GM18867 (cell line): Measurements from ENCODE around the gene TLCD3B.

Experiments used
- ATAC-seq: cut with Tn5 transposase; IDR thresholded peaks from one replicate; pipeline ENCODE4 v1.9.1; 2021; ENCODE audit warnings: mild to moderate bottlenecking, moderate library complexity; ENCODE audit not compliant: unreplicated experiment

Gene TLCD3B, protein sequence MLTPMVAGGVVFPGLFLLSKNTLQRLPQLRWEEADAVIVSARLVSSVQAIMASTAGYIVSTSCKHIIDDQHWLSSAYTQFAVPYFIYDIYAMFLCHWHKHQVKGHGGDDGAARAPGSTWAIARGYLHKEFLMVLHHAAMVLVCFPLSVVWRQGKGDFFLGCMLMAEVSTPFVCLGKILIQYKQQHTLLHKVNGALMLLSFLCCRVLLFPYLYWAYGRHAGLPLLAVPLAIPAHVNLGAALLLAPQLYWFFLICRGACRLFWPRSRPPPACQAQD

DNA sequence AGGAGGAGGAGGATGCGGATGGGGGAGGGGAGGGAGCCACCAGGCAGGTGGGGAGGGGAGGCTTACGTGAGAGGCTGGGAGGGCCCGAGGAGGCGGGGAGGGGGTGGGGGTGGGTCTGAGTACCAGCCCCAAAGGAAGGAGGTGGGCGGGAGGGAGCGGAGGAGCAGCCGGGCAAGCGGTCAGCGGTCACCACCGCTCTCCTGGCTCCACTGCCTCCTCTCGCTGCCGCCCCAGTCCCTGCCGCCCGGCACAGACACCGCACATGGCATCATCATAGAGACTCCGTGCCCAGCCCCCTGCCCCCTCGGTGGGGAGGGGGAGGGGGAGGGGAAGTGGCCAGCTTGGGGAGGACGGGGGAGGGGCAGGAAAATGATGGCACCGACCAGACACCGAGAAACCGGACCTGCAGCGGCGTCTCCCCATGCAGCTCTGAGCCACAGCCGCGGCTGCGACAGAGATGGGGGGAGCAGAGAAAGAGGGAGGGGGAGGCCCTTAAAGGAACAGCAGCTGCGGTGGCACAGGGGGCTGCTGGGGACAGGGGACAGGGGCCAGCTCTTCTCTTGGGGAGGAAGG is at the start of gene TLCD3B:
Gene TLCD3B, minus strand, starts transcription at position 431 of the 573 bp plus-strand sequence. CDS start 744 bp downstream, outside the sequence.
- no peak for ATAC-seq

DNA sequence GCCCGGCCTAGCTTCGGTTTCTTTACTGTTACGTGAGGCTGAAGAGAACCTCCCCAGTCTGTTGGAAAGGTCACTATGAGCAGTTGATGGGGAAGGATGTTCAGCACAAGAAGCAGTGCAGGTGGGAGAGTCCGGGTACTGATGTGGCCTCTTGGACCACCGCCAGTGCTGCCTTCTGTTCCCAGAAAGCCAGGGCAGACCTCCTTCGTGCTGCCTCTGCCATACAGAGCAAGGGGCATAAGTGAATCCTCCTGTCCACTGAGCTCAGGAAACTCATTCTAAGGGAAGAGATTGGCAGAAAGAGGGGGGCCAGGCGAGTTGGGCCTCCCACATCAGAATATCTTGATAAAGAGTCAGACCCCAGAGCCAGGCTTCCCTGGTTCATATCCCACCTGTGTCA is 48.4 kb upstream of the TLCD3B start:
- ATAC-seq: no peak

DNA sequence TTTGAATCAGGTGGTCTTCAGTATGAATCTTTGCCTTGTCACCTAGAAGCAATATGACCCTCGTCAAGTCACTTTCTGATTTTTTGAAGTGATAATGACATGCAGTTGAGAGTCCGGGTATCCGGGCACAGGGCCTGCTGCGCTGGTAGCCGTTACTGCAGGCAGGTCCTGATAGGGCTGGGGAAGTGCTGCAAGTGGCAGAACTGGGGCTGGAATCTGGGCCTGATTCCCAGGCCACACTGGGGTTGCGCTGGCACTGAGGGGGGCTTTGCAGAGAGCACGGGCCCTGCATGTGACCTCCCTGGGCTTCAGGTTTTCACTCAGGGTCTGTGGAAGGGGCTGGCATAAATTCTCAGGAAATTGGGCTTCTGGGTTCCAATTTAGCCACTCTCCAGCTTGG is 47.7 kb upstream of the TLCD3B start:
- ATAC-seq: no peak

DNA sequence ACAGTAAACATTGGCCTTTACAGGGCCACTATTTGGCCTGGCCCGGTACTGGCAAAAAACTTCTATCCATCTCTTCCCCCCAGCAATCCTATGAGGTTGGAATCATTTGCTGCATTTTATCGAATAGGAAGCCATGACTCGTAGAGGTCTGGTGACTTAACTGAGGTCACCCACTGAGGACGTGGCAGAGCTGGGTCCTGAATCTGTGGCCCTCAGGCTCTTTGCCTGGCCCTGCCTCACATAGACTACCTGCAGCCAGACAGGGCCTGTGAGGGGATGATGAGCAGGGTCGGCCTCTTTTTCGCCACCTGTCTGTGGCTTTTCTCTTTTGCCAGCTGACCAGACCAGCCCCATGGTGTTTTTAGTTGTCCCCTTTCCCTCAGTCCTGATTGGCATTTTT is 46.6 kb upstream of the TLCD3B start:
- no peak for ATAC-seq

DNA sequence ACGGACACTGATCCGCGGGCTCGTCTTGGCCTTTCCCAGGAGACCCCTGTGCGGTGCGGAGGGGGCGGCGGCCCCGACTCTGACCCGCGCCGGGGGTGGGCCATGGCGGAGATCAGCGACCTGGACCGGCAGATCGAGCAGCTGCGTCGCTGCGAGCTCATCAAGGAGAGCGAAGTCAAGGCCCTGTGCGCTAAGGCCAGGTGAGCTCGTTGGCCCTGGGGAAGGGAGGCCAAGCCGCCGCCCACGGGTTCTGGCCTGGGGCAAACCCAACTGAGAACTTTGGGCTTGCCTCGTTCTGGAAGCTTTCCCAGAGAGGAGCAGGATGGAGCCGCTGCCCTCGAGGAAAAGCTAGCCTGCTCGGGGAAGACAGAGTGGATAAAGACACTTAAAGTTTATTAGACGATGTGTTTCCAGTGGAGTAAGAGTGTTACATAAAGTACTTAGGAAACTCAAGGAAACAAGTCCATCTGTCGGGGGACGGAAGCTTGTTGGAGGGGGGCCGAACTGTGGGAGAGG is 45.3 kb upstream of the TLCD3B start:
- peak; percentile 31 for ATAC-seq

DNA sequence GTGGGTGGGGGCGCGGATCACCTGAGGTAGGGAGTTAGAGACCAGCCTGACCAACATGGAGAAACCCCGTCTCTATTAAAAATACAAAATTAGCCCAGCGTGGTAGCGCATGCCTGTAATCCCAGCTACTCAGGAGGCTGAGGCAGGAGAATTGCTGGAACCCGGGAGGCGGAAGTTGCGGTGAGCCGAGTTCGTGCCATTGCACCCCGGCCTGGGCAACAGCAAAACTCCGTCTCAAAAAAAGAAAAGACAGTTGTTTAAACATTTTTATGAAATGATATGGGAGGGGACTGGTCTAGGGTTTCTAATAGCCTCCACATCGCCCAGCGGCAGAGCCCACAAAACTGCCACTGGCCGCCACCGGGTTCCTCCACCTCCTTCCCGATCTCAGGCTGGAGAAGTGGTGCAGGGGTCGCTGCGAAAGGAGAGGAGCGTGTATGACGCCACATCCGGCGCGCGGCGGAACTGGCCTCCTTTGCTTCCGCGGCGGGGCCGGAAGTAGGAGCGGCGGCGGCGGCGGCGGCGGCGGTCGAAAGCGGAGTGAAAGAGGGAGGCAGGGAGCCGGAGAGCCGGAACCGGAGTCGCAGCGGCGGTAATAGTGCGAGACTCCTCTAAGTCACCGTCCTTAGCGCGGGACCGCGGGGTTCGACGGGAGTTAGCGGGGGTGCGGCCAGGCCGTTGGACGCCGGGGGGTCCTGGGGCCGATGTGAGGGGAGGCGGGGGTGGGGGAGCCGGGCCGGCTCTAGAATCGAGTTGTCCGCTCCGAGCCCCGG is 44.6 kb upstream of the TLCD3B start, which contains the start of gene PPP4C:
Gene PPP4C, plus strand, starts transcription at position 492 of the 773 bp plus-strand sequence. CDS start 384 bp downstream, outside the sequence.
- ATAC-seq: peak; percentile 71

DNA sequence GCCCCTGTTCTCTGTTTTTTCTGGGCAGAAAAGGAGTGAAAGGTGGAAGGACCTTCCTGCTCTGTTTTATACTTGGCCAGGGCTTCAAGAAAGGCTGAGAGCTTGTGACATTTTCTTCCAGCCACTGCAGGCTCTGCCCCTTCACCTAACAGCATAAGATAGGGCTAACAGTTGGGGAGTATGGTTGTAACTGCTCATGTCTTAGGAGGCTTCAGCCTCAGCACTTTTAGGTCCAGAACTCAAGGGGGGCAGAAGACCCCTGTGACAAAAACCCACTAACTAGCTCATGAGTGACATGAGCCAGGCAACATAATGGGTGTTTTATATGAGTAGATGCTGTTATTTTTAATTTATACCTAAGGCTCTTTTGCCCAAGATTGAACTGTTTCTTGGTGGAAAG is 39.4 kb upstream of the TLCD3B start:
- ATAC-seq: no peak

DNA sequence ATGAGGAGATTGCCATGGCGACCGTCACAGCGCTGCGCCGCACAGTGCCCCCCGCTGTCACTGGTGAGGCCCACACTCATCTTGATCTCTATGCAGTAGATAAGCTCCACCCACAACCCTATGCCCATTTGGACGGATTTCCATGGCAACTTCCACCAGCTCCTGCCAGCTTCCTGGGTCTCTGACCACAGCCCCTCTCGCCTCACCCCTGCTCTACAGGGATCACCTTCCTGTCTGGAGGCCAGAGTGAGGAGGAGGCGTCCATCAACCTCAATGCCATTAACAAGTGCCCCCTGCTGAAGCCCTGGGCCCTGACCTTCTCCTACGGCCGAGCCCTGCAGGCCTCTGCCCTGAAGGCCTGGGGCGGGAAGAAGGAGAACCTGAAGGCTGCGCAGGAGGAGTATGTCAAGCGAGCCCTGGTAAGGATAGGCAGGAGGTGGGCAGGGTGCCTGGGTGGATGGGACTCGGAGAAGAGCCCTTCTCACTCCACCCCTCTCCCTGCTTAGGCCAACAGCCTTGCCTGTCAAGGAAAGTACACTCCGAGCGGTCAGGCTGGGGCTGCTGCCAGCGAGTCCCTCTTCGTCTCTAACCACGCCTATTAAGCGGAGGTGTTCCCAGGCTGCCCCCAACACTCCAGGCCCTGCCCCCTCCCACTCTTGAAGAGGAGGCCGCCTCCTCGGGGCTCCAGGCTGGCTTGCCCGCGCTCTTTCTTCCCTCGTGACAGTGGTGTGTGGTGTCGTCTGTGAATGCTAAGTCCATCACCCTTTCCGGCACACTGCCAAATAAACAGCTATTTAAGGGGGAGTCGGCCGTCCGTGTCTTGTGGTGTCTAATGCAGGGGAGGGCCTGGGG is 38.8 kb upstream of the TLCD3B start:
- no peak for ATAC-seq

DNA sequence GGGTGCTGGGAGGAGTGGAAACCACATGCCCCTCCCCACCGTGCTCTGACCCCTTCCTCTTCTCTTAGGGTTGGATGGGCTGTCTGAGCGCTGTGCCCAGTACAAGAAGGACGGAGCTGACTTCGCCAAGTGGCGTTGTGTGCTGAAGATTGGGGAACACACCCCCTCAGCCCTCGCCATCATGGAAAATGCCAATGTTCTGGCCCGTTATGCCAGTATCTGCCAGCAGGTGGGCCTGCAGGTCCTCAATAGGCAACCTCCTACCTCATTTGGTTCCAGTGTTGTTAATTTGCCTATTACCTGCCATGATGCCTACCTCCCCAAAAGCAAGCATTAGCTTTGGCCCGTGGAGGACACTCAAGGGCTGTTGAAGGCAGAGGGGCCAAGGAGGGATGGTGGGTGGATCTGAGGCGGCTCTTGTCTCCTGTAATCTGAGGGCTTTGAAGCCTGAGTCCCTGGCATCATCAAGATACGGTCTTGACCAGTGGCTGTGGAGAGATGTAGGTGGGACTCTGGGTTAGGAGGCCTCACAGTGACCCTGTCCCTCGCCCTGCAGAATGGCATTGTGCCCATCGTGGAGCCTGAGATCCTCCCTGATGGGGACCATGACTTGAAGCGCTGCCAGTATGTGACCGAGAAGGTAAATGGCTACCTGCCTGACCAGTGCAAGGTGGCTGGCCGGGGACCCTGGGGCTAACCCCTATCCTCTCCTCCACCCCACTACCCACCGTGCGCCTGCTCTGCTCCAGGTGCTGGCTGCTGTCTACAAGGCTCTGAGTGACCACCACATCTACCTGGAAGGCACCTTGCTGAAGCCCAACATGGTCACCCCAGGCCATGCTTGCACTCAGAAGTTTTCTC is 37.9 kb upstream of the TLCD3B start:
- ATAC-seq: no peak

DNA sequence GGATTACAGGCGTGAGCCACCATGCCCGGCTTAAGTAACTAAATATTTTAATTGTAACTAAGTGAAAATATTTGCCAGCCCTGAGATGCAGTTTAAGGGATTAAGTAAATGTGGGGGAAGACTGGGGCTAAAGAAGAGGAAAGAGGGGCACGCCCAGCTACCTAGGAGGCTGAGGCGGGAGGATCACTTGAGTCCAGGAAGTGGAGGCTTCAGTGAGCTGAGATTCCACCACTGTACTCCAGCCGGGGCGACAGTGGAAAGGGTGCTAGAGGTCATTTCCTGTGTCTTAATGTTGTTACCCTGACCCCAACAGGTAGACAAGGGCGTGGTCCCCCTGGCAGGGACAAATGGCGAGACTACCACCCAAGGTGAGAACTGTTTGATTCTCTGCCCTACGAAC is 37.3 kb upstream of the TLCD3B start:
- no peak for ATAC-seq

DNA sequence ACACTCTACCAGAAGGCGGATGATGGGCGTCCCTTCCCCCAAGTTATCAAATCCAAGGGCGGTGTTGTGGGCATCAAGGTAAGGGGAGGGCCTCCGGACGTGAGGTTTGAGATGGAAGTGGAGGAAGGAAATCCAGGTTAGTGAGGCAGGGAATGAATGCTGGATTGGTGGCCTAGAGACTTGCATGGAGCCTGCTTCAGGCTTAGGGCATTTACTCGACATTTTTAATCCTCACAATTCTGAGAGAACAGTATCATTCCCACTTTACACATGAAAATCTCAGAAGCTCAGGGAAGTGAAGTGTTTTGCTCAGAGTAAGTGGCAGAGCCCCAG is 36.5 kb upstream of the TLCD3B start:
- no peak for ATAC-seq

DNA sequence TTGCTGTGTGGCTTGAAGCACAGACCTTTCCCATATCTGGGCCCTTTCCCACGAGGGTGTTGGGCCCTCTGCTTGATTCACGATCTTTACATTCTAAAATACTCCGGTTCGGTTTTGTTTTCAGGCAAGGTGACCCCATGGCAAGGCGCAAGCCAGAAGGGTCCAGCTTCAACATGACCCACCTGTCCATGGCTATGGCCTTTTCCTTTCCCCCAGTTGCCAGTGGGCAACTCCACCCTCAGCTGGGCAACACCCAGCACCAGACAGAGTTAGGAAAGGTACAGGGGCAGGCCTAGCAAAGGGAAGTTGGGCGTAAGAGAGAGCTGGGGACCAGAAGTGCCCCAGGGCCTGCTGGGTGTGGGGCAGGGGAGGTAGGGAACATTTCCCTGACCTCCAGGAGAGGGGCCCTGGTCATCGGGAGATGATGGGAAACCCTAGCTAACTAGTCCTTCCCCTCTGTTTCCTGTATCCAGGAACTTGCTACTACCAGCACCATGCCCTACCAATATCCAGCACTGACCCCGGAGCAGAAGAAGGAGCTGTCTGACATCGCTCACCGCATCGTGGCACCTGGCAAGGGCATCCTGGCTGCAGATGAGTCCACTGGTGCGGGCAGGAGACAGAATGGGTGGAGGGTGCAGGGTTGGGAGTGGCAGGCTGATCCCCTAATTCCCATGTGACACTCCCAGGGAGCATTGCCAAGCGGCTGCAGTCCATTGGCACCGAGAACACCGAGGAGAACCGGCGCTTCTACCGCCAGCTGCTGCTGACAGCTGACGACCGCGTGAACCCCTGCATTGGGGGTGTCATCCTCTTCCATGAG is 35.9 kb upstream of the TLCD3B start:
- ATAC-seq: no peak

DNA sequence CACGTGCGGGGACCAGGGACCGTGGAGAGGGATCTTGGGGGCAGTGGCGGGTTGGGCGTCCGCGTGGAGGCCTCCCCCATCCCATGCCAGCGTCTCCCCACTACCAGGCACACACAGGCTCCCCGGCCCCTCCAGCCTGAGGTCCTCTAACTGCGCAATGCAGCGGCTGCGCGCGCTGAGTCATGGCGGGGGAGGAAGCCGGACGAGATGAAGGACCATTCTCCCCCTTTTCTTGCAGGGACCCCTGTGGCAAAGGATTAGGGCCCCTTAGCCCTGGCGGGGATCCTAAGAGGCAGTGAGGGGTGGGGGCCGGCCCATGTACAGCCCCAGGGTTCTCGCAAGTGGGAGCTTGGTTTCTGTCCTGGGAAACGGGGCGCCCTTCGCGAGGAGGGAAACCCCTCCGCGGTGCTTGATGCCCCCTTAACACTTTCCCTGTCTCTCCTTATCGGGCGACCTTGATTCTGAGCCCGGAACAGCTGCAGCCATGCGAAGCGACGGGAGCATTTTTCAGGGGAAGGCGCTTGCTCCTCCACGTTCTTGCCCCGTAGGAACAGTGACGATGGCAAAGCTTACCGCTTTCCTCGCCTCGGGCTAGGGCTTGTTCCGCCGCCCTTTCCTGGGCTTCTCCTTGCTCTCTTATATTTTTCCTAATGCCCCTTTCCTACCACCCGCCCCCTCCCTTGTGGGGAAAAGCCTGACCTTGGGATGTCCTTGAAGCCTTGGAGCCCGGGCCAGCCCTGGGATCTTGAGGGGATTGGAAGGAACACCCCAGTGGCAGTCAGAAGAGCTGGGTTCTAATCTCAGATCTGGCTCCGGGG is 35.1 kb upstream of the TLCD3B start:
- ATAC-seq: no peak

DNA sequence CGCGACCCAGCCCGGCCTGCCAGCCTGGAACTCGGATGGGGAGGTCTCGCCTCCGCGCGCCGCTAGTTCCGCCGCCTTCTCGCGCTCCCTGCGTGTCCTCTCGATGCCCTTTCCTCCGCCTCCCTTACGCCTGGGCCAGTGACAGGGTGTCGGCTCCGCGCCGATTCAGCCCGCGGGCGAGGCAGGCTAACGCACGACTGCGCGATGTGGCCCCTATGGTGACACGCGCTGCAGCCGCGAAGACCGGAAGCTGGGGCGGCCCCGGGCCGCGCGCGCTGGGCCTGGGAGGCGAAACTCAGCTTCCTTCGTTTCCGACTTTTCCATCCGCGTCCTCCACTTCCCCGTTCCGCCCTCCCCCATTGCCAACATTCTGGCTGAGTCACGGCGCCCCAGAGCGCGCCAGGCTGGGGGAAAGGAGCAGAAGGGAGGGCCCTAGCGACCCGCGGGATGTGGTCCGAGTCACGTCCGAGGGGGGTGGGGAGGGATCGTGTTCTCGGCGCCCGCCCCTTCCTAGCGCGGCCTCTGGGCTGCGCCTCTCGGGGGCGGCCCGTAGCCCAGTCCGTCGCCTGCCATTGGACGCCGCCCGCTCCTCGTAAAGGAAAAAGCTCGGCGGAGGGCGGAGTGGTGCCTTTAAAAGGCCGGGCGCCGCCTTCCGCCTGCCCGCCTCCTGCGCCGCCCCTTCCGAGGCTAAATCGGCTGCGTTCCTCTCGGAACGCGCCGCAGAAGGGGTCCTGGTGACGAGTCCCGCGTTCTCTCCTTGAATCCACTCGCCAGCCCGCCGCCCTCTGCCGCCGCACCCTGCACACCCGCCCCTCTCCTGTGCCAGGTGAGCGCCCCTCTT is 34.3 kb upstream of the TLCD3B start, which contains the start of gene ALDOA:
Gene ALDOA, plus strand, starts transcription at position 659 of the 841 bp plus-strand sequence. CDS start 1,138 bp downstream, outside the sequence.
- peak; percentile 77 for ATAC-seq

DNA sequence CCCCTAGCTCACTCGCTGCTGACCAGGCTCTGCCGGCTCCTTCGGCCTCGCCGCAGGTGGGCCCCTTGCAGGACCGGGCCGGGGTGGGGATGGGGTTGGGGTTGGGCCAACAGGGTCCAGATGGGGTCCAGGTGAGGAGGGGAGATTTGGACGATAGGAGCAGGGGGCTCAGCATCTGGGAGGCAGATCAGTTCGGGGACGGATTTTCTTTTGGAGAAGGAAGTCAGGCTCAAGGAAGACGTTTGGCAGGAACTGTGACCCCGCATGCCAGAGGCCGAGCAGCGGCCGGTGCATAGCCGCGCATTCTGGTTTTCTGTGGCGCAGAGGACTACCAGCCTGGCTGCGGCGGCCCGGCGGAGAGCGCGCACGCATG is 33.6 kb upstream of the TLCD3B start:
- ATAC-seq: peak; percentile 9

DNA sequence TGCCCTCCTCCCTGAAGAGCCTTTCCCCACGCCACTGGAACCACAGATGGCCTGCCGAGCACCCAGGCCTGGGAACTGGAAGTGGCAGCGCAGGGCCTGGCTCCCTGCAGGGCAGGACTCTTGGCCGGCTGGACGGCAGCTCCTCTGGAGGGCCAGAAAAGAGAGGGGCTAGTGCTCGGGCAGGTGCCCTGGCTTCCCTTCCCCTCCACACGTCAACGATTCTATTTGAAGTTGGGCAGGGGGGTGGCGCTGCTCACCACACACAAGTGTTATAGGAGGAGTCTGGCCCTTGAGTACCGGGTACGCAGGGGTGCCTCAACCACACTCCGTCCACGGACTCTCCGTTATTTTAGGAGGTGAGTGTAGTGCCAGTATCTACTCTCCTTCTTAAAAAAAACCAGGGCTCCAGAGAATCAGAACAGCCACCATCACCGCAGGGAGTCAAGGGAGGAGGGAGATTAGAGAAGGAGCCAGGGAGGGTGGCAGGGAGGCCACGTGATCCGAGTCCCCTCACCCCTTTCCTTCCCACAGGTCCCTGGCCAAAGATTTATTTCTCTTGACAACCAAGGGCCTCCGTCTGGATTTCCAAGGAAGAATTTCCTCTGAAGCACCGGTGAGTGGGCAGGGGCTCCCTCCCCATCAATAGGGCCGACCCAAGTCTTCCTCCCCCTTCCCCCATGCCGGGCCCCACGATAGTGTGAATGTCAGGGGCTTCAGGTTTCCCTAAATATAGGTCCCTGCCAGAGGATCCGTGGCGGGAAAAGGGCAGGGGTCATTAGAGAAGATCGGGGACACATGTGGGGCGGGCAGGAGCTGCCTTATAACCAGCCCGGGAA is 33.0 kb upstream of the TLCD3B start:
- ATAC-seq: no peak
